SK-N-SH (cell line): ENCODE measurements around the gene USP4. TPM values are rescaled to one million over a fixed set of nuclear protein-coding genes. Genes with fewer than 3 reads are reported as not detected.

Experiments used
- CTCF ChIA-PET: fragments of 300-600, 350-600 bp; formaldehyde crosslinking; extraction: SDS; loops from one replicate; lab custom pipeline; 2021; lab: Yijun Ruan, JAX
- POLR2A ChIA-PET: fragments of 350-600 bp; sonication (Branson Sonifier 250); formaldehyde crosslinking; extraction: SDS; loops from one replicate; lab custom pipeline; 2020; ENCODE audit warnings: antibody characterized with exemption, inconsistent platforms; lab: Yijun Ruan, JAX
- DNase-seq: peaks from one replicate; pipeline ENCODE4 v3.0.0; 2012
- H2AFZ ChIP-seq: fragments of 200-600 bp; sonication (generic); 2 replicates; pipeline ENCODE4 v1.8.1; 2016; ENCODE audit warnings: antibody characterized with exemption, mild to moderate bottlenecking, low read depth
- H3F3A ChIP-seq: fragments of 200-600 bp; sonication (generic); replicated peaks from 2 replicates; pipeline ENCODE3; 2016; ENCODE audit warnings: antibody characterized with exemption, mild to moderate bottlenecking; ENCODE audit not compliant: insufficient read depth
- H3K27ac ChIP-seq, 2 experiments: fragments of 200-500 bp in 1 of 2; fragments of 200-600 bp in 1 of 2; sonication (Bioruptor generic) in 1 of 2; sonication (generic), shearing (Covaris generic) in 1 of 2; 2 replicates each; pipeline versions ENCODE4 v1.5.1 to v1.6.1; 2014 to 2016; ENCODE audit warnings: low read depth in 2 of 2, inconsistent platforms in 1 of 2, low read length in 1 of 2, mild to moderate bottlenecking in 1 of 2, mixed read lengths in 1 of 2
- H3K27me3 ChIP-seq: fragments of 200-600 bp; sonication (generic), shearing (Covaris generic); 2 replicates; pipeline ENCODE4 v1.6.1; 2016; ENCODE audit warnings: mixed run types; ENCODE audit not compliant: insufficient read depth
- H3K36me3 ChIP-seq, 2 experiments: fragments of 200-500 bp in 1 of 2; fragments of 200-600 bp in 1 of 2; sonication (Bioruptor generic) in 1 of 2; sonication (generic) in 1 of 2; replicated peaks in 1 of 2; 2 replicates each; pipeline versions ENCODE3 to v1.5.1; 2014 to 2016; ENCODE audit warnings: low read length in 1 of 2, mild to moderate bottlenecking in 1 of 2; ENCODE audit not compliant: insufficient read depth in 2 of 2, control insufficient read depth in 1 of 2
- H3K4me1 ChIP-seq, 2 experiments: fragments of 200-500 bp in 1 of 2; fragments of 200-600 bp in 1 of 2; sonication (Bioruptor generic) in 1 of 2; sonication (generic), shearing (Covaris generic) in 1 of 2; 2 replicates each; pipeline versions ENCODE4 v1.5.1 to v1.6.1; 2014 to 2016; ENCODE audit warnings: low read depth in 1 of 2, low read length in 1 of 2, mixed run types in 1 of 2; ENCODE audit not compliant: insufficient read depth in 2 of 2, control insufficient read depth in 1 of 2
- H3K4me2 ChIP-seq: fragments of 200-600 bp; sonication (generic), shearing (Covaris generic); 2 replicates; pipeline ENCODE4 v1.6.1; 2017; ENCODE audit warnings: mixed run types
- H3K4me3 ChIP-seq, 2 experiments: fragments of 200-500 bp in 1 of 2; fragments of 200-600 bp in 1 of 2; sonication (Bioruptor generic) in 1 of 2; sonication (generic), shearing (Covaris generic) in 1 of 2; 2 replicates each; pipeline versions ENCODE4 v1.5.1 to v1.8.1; 2014 to 2016; ENCODE audit warnings: low read depth in 2 of 2, inconsistent platforms in 1 of 2, low read length in 1 of 2, mild to moderate bottlenecking in 1 of 2, mixed read lengths in 1 of 2, moderate library complexity in 1 of 2
- H3K79me2 ChIP-seq: fragments of 200-600 bp; sonication (generic); 2 replicates; pipeline ENCODE4 v1.8.1; 2017; ENCODE audit warnings: mild to moderate bottlenecking; ENCODE audit not compliant: insufficient read depth
- H3K9ac ChIP-seq: fragments of 200-600 bp; sonication (generic); 2 replicates; pipeline ENCODE4 v1.6.1; 2017; ENCODE audit warnings: mixed run types
- H3K9me2 ChIP-seq: fragments of 200-600 bp; sonication (generic); 2 replicates; pipeline ENCODE4 v1.6.1; 2017; ENCODE audit warnings: mixed run types
- H3K9me3 ChIP-seq: fragments of 200-600 bp; sonication (generic); 2 replicates; pipeline ENCODE4 v1.6.1; 2017; ENCODE audit warnings: mixed run types, mild to moderate bottlenecking, moderate library complexity
- H4K20me1 ChIP-seq: fragments of 200-600 bp; sonication (generic); 2 replicates; pipeline ENCODE4 v1.6.1; 2017; ENCODE audit warnings: mild to moderate bottlenecking, mixed run types; ENCODE audit not compliant: insufficient read depth
- CHD2 ChIP-seq: fragments of 150-350 bp; IDR thresholded peaks from 2 replicates; pipeline ENCODE4 v1.6.1; 2018; ENCODE audit warnings: low read length; ENCODE audit not compliant: partially characterized antibody
- CTCF ChIP-seq: fragments of 200-600 bp; sonication (generic); IDR thresholded peaks from 2 replicates; pipeline ENCODE4 v1.6.1; 2017; ENCODE audit warnings: antibody characterized with exemption, mild to moderate bottlenecking, moderate library complexity
- FOXJ3 ChIP-seq: sonication (generic); formaldehyde crosslinking; IDR thresholded peaks from 2 replicates; pipeline ENCODE4 v1.5.1; 2020; ENCODE audit warnings: mild to moderate bottlenecking, missing genetic modification reagents
- GATA2 ChIP-seq: sonication (generic); formaldehyde crosslinking; IDR thresholded peaks from 2 replicates; pipeline ENCODE4 v1.5.0; 2020; ENCODE audit warnings: mild to moderate bottlenecking, missing genetic modification reagents
- IRF3 ChIP-seq: fragments of 150-350 bp; IDR thresholded peaks from 2 replicates; pipeline ENCODE4 v1.6.1; 2016; ENCODE audit warnings: mild to moderate bottlenecking, low read depth, low read length
- JUND ChIP-seq: IDR thresholded peaks from 2 replicates; pipeline ENCODE4 v1.4.0; 2012
- NRF1 ChIP-seq: IDR thresholded peaks from 2 replicates; pipeline ENCODE4 v1.6.1; 2012; ENCODE audit warnings: low read depth, mild to moderate bottlenecking, low read length
- POLR2AphosphoS5 ChIP-seq: IDR thresholded peaks from 2 replicates; pipeline ENCODE4 v1.6.1; 2012; ENCODE audit warnings: low read depth, low read length
- RAD21 ChIP-seq: IDR thresholded peaks from 2 replicates; pipeline ENCODE4 v1.6.1; 2012; ENCODE audit warnings: mild to moderate bottlenecking, low read length
- RCOR1 ChIP-seq: fragments of 150-350 bp; IDR thresholded peaks from 2 replicates; pipeline ENCODE4 v1.6.1; 2017; ENCODE audit warnings: antibody characterized with exemption, low read length
- REST ChIP-seq: IDR thresholded peaks from 2 replicates; pipeline ENCODE4 v1.6.1; 2012; ENCODE audit warnings: mild to moderate bottlenecking, low read depth, low read length, moderate library complexity
- RXRA ChIP-seq: IDR thresholded peaks from 2 replicates; pipeline ENCODE4 v1.4.0; 2012; ENCODE audit warnings: low read depth, mild to moderate bottlenecking, borderline replicate concordance
- TEAD4 ChIP-seq: IDR thresholded peaks from 2 replicates; pipeline ENCODE4 v1.4.0; 2012; ENCODE audit warnings: mild to moderate bottlenecking, borderline replicate concordance; ENCODE audit not compliant: insufficient read depth
- USF2 ChIP-seq: fragments of 150-350 bp; IDR thresholded peaks from 2 replicates; pipeline ENCODE4 v1.6.1; 2017; ENCODE audit warnings: antibody characterized with exemption, low read length, low read depth, borderline replicate concordance
- WGBS: methylation state at CpG from one replicate; pipeline ENCODE4 v1.1.6; 2017; ENCODE audit warnings: low lambda C conversion rate; 5-methylcytosine and 5-hydroxymethylcytosine counted together
- polyA plus RNA-seq, 3 experiments: library from polyadenylated mRNA; depleted of rRNA; stranded (reverse); fragments of >200 nt; gene quantifications; 2 replicates each; pipeline ENCODE4 v1.2.3, GENCODE V29; 2012

The USP4 gene
- polyA plus RNA-seq, 1 of the 3 experiments (the other 2 are of a cell fraction), result 33.2 TPM

GRCh38 chr3:49313896-49314688 lies 25.8 kb downstream of the USP4 start:
- Histone ChIP-seq H3K4me1 (no peaks in the 10 kb centered on the region), H3K9me3 (no peaks in the 10 kb centered on the region), H3F3A (peaks cover 6% of the 10 kb centered on the region), H3K27ac (peak overlapping the region in 1 of 2 experiments; percentile 66; a peak in 2 of 4 replicates), H3K4me3 (no peak overlapping the region), H3K4me2 (no peak overlapping the region; the same call in 1 of the 2 replicates), H3K79me2 (peaks cover 10% of the 10 kb centered on the region; the same call in 1 of the 2 replicates), H3K9me2 (no peaks in the 10 kb centered on the region), H4K20me1 (no peaks in the 10 kb centered on the region), H2AFZ (no peak overlapping the region), H3K36me3 (peaks cover 24 to 46% of the 10 kb centered on the region in 2 experiments), H3K9ac (no peak overlapping the region), H3K27me3 (no peaks in the 10 kb centered on the region)
- WGBS, result 100% methylated on average over 1 of the region's 1 CpG
- ChIA-PET POLR2A (no interaction called here), CTCF (interaction anchor here (0.7 kb wide), 1 partner anchor 80 kb away, joined by 3 read pairs; no protein-coding TSS in a partner anchor)
- TF ChIP-seq CTCF (no peak), JUND (no peak), GATA2 (CRISPR knock-in tag) (no peak), NRF1 (no peak), CHD2 (no peak), IRF3 (no peak), REST (no peak), USF2 (no peak), RAD21 (no peak), RCOR1 (no peak), POLR2AphosphoS5 (no peak), RXRA (no peak), TEAD4 (no peak), FOXJ3 (CRISPR knock-in tag) (no peak)
- no peak for DNase-seq
